ENCODE measurements around the gene PRPF40A.

Gene PRPF40A

DNA sequence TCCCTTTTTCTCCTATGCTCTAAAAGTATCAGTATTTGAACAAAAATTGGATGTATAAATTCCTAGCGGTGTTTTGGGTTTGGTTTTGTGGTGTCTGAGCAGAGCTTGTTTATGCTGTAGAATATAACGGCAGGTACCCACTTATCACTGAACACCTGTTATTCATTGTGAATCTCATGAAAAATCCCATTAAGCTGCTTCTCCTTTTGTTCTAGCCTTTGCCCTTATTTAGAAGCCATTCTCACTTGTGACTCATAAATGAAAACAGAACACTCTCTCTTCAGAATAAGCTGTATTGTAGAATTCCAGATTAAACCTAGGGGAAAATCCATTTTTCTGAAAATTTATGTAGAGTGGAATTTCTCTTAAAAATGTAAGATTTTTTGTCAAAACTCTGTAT is 104.0 kb downstream of the PRPF40A start:
- DNase-seq: no peak

GRCh38 chr2:152611458-152612231 is 105.6 kb downstream of the PRPF40A start:
- DNase-seq: no peak

DNA sequence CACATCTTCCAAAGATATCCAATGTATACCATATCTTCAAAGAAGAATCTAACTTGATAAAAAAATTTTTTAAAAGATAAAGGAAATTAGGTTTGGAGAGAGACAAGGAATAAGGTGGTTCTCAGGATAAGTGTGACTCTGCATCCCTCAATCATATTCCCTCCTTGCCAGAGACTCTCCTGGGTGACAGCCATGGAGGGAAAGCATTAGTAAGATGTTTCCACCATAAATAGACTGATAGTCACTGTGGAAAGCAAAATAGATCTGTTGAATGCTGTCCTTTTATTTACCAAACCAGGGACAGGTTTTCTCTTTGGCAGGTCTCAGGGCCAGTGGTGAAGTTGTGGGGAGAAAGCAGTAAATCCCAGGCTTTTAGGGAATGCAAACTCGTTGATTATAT is 107.6 kb downstream of the PRPF40A start:
- DNase-seq: no peak

DNA sequence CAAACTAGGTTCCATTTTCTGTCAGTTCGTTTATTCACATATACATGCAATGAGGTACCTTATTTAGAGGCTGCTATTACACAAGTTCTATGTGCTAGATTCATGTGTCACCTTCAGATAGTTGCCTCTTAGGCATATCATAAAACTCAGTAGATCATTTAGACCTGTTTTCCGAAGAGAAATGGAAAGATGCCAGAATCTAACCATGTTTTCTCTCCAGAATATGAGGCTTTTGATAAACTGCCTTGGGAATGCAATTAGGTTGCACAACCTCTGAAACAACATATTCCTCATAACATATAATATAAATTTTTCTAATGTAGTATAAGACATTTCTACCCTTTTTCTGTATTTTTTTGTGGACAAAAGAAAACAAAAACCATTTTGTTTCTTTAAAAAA is 108.1 kb downstream of the PRPF40A start:
- no peak for DNase-seq

DNA sequence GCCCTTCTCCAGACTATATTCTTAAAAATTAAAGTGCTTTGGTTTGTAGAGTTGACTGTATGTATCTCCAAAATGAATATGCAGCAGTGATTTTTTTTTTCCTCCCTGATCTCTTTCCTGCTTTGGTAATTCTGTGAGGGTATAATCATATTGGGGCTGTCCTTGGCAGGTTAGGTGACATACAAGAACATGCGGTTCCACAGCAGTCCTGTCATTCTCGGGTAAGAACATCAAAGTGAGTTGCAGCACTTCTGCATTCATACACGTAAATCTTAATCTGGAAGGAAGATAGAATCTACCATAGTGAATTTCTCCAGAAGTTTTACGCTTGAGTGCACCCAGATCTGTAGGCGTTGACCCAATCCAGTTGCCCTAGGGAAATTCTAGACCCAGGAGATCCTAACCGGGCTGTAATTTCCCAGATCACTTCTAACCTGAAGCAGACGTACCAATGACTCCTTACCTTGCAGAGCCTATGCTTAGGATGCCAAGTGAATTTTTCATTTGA is 109.4 kb downstream of the PRPF40A start:
- no peak for DNase-seq

- no peak for DNase-seq
Observed at GRCh38 chr2:152606941-152607340, 110.3 kb downstream of the PRPF40A start.

GRCh38 chr2:152606081-152606480 is 111.2 kb downstream of the PRPF40A start:
- no peak for DNase-seq

- no peak for DNase-seq
Observed at GRCh38 chr2:152603166-152603565, 114.1 kb downstream of the PRPF40A start.

- no peak for DNase-seq
Observed at GRCh38 chr2:152602750-152603149, 114.5 kb downstream of the PRPF40A start.

Measured in activated naive CD4-positive, alpha-beta T cell treated with Interleukin-2 at 50 U/mL for 16 hours (primary cell).